Bronchial epithelial cell (primary cell): ENCODE results near the gene ADCY3. TPM values are rescaled to one million over a fixed set of nuclear protein-coding genes. Genes with fewer than 3 reads are reported as not detected.

Experiments
- DNase-seq: peaks from one replicate; pipeline ENCODE4 v3.0.0-alpha.2; 2010; ENCODE audit warnings: low read depth
- FAIRE-seq: peaks from 2 replicates; lab custom pipeline; 2011; peaks lifted over from hg19 to GRCh38; lab: Jason Lieb, UNC
- H3K27me3 ChIP-seq: 2 replicates; pipeline ENCODE4 v1.5.1; 2011; ENCODE audit warnings: low read length; ENCODE audit not compliant: control insufficient read depth, insufficient read depth
- H3K36me3 ChIP-seq: 2 replicates; pipeline ENCODE4 v1.5.1; 2011; ENCODE audit warnings: low read length; ENCODE audit not compliant: control insufficient read depth, insufficient read depth
- H3K4me3 ChIP-seq: 2 replicates; pipeline ENCODE4 v1.5.1; 2011; ENCODE audit warnings: mild to moderate bottlenecking, low read depth, low read length, control low read depth
- total RNA-seq: library from RNA; depleted of rRNA; stranded (reverse); fragments of >200 nt; gene quantifications from 2 replicates; pipeline ENCODE4 v1.2.1, GENCODE V29; 2014
- TF ChIP-seq, protein P1 (sequence below): IDR thresholded peaks from 2 replicates; pipeline ENCODE4 v1.5.1; 2011; ENCODE audit warnings: mild to moderate bottlenecking, moderate library complexity, low read length, control low read depth, inconsistent platforms; ENCODE audit not compliant: insufficient read depth, severe bottlenecking

ADCY3 gene
- total RNA-seq, 1 donor from 2014 or later, result 31.1 TPM

DNA sequence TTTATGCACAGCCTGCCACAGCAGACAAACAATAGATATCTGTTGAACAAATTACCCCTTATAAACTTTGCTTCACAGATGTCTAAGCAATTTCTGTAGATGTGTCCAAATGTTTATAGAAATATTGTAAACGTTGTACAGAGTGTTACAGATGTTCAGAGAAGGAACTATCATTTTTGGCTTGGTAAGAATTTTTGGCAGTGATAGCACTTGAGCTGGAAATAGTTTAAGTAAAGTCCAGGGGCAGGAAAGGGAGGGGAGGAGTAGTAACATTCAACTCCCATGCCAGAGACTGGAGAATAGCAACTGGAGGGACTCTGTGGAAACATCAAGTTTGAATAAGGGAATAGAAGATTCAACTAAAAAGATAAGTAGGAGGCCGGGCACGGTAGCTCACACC, 131.2 kb downstream of the ADCY3 start:
- TF ChIP-seq, protein P1, sequence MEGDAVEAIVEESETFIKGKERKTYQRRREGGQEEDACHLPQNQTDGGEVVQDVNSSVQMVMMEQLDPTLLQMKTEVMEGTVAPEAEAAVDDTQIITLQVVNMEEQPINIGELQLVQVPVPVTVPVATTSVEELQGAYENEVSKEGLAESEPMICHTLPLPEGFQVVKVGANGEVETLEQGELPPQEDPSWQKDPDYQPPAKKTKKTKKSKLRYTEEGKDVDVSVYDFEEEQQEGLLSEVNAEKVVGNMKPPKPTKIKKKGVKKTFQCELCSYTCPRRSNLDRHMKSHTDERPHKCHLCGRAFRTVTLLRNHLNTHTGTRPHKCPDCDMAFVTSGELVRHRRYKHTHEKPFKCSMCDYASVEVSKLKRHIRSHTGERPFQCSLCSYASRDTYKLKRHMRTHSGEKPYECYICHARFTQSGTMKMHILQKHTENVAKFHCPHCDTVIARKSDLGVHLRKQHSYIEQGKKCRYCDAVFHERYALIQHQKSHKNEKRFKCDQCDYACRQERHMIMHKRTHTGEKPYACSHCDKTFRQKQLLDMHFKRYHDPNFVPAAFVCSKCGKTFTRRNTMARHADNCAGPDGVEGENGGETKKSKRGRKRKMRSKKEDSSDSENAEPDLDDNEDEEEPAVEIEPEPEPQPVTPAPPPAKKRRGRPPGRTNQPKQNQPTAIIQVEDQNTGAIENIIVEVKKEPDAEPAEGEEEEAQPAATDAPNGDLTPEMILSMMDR, result no peak
- Histone ChIP-seq H3K36me3 (no peaks in the 10 kb centered on the region), H3K4me3 (no peak overlapping the region), H3K27me3 (no peaks in the 10 kb centered on the region)
- FAIRE-seq (no peak), DNase-seq (no peak)

DNA sequence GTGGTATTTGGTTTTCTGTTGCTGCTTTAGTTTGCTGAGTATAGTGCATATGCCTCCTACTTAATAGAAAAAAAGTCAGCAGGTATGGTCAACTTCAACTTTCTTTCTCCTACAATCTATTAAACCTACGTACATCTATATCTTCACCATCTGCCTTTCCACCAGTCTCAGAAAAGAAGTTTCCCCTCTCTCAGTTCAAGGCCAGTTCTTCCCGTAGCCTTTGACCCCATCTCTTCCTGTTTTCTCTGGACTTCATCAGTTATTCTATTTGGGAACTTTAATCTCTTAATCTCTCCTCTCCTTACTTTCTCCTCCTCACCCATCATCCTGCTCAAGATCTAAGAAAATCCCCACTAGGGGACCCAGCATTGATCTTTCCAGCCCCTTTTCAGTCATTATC, 132.5 kb downstream of the ADCY3 start:
- DNase-seq (no peak), FAIRE-seq (no peak)
- Histone ChIP-seq H3K36me3 (no peaks in the 10 kb centered on the region), H3K4me3 (no peak overlapping the region), H3K27me3 (no peaks in the 10 kb centered on the region)
- TF ChIP-seq, protein P1, result no peak

GRCh38 chr2:24785671-24786321, 134.2 kb downstream of the ADCY3 start:
- DNase-seq (no peak), FAIRE-seq (no peak)
- no peak overlapping the region for H3K4me3 ChIP-seq
- H3K36me3 ChIP-seq, result no peaks in the 10 kb centered on the region
- TF ChIP-seq, protein P1, result no peak
- H3K27me3 ChIP-seq, result no peaks in the 10 kb centered on the region

DNA sequence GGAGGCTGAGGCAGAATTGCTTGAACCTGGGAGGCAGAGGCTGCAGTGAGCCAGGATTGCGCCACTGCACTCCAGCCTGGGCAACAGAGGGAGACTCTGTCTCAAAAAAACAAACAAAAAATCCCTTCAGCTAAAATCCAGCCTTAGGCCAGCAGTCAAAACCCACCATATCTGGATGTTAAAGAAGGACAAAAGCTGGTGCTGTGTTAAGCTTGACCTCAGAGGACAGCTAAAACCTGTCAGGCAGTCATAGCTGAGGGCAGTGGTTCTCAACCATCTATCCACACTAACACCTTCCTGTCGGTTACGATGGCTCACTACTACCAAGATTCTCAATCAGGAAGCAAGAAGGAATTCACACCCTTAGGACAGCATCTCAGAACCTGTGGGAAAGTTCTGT, 136.4 kb downstream of the ADCY3 start:
- no peak overlapping the region for H3K4me3 ChIP-seq
- FAIRE-seq, result no peak
- H3K36me3 ChIP-seq, result no peaks in the 10 kb centered on the region
- TF ChIP-seq, protein P1, result no peak
- no peaks in the 10 kb centered on the region for H3K27me3 ChIP-seq
- DNase-seq, result no peak

GRCh38 chr2:24779116-24779515, 140.9 kb downstream of the ADCY3 start:
- H3K36me3 ChIP-seq, result no peaks in the 10 kb centered on the region
- H3K27me3 ChIP-seq, result no peaks in the 10 kb centered on the region
- DNase-seq (no peak), FAIRE-seq (no peak)
- TF ChIP-seq, protein P1, result no peak
- H3K4me3 ChIP-seq, result no peak overlapping the region

- H3K4me3 ChIP-seq, result no peak overlapping the region
- TF ChIP-seq, protein P1, result no peak
- FAIRE-seq (no peak), DNase-seq (no peak)
- H3K27me3 ChIP-seq, result no peaks in the 10 kb centered on the region
- H3K36me3 ChIP-seq, result no peaks in the 10 kb centered on the region
Observed at GRCh38 chr2:24774373-24774772, 145.7 kb downstream of the ADCY3 start.
